C1 segment of cervical spinal cord (tissue), 14 donors: ENCODE measurements around the gene CYP2C9.

Experiments
- DNase-seq, 14 donors: peaks; one replicate each; lab custom pipeline; 2025; lab: John Stamatoyannopoulos, UW

Gene CYP2C9

GRCh38 chr10:95039281-95039680, 100.8 kb downstream of the CYP2C9 start:
- DNase-seq, result no peak
